T-cell (primary cell): Measurements from ENCODE around the gene CIP2A. TPM values are rescaled to one million over a fixed set of nuclear protein-coding genes. Genes with fewer than 3 reads are reported as not detected.

Experiments
- ATAC-seq, 4 experiments: fragments of 200-7000 bp in 3 of 4; fragments of 150-1000 bp in 1 of 4; cut with Tn5 transposase; replicated peaks in 1 of 4; 1 replicate in 3 of 4; 2 replicates in 1 of 4; pipeline ENCODE4 v1.10.0; 2021; ENCODE audit warnings: moderate library complexity in 3 of 4, mild to moderate bottlenecking in 2 of 4, moderate number of reproducible peaks in 1 of 4
- CTCF ChIA-PET, 2 donors: fragments of 300-600 bp; sonication (Branson Sonifier 250); formaldehyde crosslinking; loops; one replicate each; lab custom pipeline; 2022; ENCODE audit warnings: antibody characterized with exemption in 2 of 2; lab: Charles Lee
- POLR2A ChIA-PET, 2 donors: fragments of 300-600 bp; sonication (Branson Sonifier 250); formaldehyde crosslinking; loops; one replicate each; lab custom pipeline; 2022; ENCODE audit warnings: antibody characterized with exemption in 2 of 2; lab: Charles Lee
- DNase-seq, 35 experiments: peaks; one replicate each; pipeline versions ENCODE4 v3.0.0 to v3.0.0-alpha.2; 2013 to 2023
- H3K27ac ChIP-seq: one replicate; pipeline ENCODE4 v1.5.1; 2013; ENCODE audit warnings: low read length
- H3K27me3 ChIP-seq, 2 experiments: replicated peaks in 1 of 2; 1 replicate in 1 of 2; 2 replicates in 1 of 2; pipeline versions ENCODE4 v1.6.1 to v1.7.0; 2013; ENCODE audit warnings: low read length in 1 of 2, mixed read lengths in 1 of 2; ENCODE audit not compliant: control insufficient read depth in 2 of 2, insufficient read depth in 2 of 2; ENCODE audit errors: extremely low read depth in 1 of 2
- H3K36me3 ChIP-seq, 2 donors: 1 replicate in 1 of 2; 2 replicates in 1 of 2; pipeline versions ENCODE4 v1.6.1 to v1.7.0; 2013; ENCODE audit warnings: low read length in 1 of 2; ENCODE audit not compliant: control insufficient read depth in 2 of 2, insufficient read depth in 1 of 2; ENCODE audit errors: extremely low read depth in 1 of 2
- H3K4me1 ChIP-seq, 2 experiments: 1 replicate in 1 of 2; 2 replicates in 1 of 2; pipeline versions ENCODE4 v1.6.1 to v1.7.0; 2013; ENCODE audit warnings: low read length in 2 of 2, mixed read lengths in 1 of 2; ENCODE audit not compliant: insufficient read depth in 2 of 2, control insufficient read depth in 1 of 2; ENCODE audit errors: extremely low read depth in 1 of 2
- H3K4me3 ChIP-seq, 2 donors: 1 replicate in 1 of 2; 2 replicates in 1 of 2; pipeline versions ENCODE4 v1.5.1 to v1.7.0; 2013; ENCODE audit warnings: mild to moderate bottlenecking in 2 of 2, low read length in 1 of 2, moderate library complexity in 1 of 2; ENCODE audit not compliant: control insufficient read depth in 1 of 2; ENCODE audit errors: extremely low read depth in 1 of 2
- H3K9me3 ChIP-seq: 2 replicates; pipeline ENCODE4 v1.7.0; 2013
- H3K27ac Mint-ChIP-seq, 2 donors: one replicate each; pipeline ENCODE4 v1.8.0; 2020 to 2021; ENCODE audit warnings: mild to moderate bottlenecking in 2 of 2, mixed read lengths in 2 of 2
- H3K27me3 Mint-ChIP-seq, 2 donors: one replicate each; pipeline ENCODE4 v1.8.0; 2021 to 2022; ENCODE audit warnings: mixed read lengths in 2 of 2
- H3K36me3 Mint-ChIP-seq: one replicate; pipeline ENCODE4 v1.8.0; 2021; ENCODE audit warnings: mixed read lengths
- H3K4me1 Mint-ChIP-seq, 3 donors: one replicate each; pipeline ENCODE4 v1.8.0; 2020 to 2022; ENCODE audit warnings: mixed read lengths in 3 of 3, mild to moderate bottlenecking in 1 of 3
- H3K4me3 Mint-ChIP-seq, 3 donors: one replicate each; pipeline ENCODE4 v1.8.0; 2020 to 2022; ENCODE audit warnings: mild to moderate bottlenecking in 3 of 3, mixed read lengths in 3 of 3, moderate library complexity in 3 of 3
- H3K9me3 Mint-ChIP-seq, 3 donors: one replicate each; pipeline ENCODE4 v1.8.0; 2020 to 2022; ENCODE audit warnings: mixed read lengths in 3 of 3
- WGBS: methylation state at CpG from one replicate; pipeline ENCODE4 v1.1.5; 2013; ENCODE audit warnings: missing lambda C conversion rate; ENCODE audit not compliant: insufficient coverage; 5-methylcytosine and 5-hydroxymethylcytosine counted together
- total RNA-seq, 35 experiments: library from RNA in 6 of 35; stranded (reverse) in 6 of 35; fragments of 120-200 nt in 1 of 35; gene quantifications; one replicate each; pipeline versions ENCODE4 v1.2.1 to v1.2.4 and lab custom pipeline; 2013 to 2026

CIP2A gene
- total RNA-seq, 5 donors from 2014 or later (not counting 1 experiment from before 2014, with no cell fraction given), result 2.5 to 5.1 (median 4.5) TPM

DNA sequence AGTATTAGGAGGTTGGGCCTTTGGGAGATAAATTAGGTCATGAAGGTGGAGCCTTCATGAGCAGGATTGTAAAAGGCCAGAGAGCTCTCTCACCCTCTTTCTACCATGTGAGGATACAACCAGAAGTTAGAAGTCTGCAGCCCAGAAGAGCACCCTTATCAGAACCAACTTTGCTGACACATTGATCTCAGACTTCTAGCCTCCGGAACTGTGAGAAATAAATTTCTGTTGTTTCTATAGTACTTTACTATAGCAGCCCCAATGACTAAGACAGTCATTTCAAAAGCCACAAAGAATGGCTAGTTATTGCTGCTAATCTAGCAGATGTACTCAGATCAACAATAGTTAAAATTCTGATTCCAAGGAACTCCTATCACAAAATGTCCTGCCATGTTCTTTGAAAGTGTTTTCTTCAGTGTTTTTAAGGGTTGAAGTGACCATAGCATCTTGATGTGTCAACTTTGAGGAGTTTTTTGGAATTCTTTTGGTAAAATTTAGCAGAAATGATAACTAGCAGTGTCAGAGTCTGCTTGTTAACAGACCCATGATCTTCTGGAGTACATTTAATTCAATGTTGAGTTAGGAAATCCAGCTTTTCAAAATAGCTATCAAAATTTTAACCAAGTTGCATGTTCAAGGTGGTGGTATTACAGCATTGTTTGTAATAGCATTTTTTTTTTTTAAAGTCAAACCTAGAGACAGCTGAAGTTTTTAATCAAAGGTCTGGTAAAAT lies 10.6 kb upstream of the CIP2A start:
- DNase-seq (no peak), ATAC-seq (no peak)
- H3K4me1 Mint-ChIP-seq, result peaks cover 35 to 62% (median 51%) of the 10 kb centered on the region in 3 donors
- no peak overlapping the region for H3K27ac ChIP-seq
- no peaks in the 10 kb centered on the region for H3K27me3 ChIP-seq
- WGBS, result no CpG with 5 or more reads among the region's 1 CpG
- peak overlapping the region; percentile 2 to 22 for H3K27ac Mint-ChIP-seq
- ChIA-PET CTCF (interaction anchor here (0.6 to 1.5 kb wide), 4 partner anchors 111 to 333 kb away, joined by 3 read pairs; no protein-coding TSS in a partner anchor), POLR2A (interaction anchor here in 1 of 2 donors (0.7 to 0.9 kb wide), 2 partner anchors 10 kb away, joined by 3 to 5 read pairs; partner anchors contain the start of genes CIP2A and DZIP3)
- H3K4me3 Mint-ChIP-seq, result no peak overlapping the region
- H3K36me3 ChIP-seq, result no peaks in the 10 kb centered on the region
- peaks cover 9 to 21% of the 10 kb centered on the region in 2 experiments for H3K4me1 ChIP-seq
- no peaks in the 10 kb centered on the region for H3K9me3 Mint-ChIP-seq
- H3K27me3 Mint-ChIP-seq, result no peaks in the 10 kb centered on the region
- no peaks in the 10 kb centered on the region for H3K9me3 ChIP-seq
- H3K4me3 ChIP-seq, result no peak overlapping the region
- no peaks in the 10 kb centered on the region for H3K36me3 Mint-ChIP-seq

DNA sequence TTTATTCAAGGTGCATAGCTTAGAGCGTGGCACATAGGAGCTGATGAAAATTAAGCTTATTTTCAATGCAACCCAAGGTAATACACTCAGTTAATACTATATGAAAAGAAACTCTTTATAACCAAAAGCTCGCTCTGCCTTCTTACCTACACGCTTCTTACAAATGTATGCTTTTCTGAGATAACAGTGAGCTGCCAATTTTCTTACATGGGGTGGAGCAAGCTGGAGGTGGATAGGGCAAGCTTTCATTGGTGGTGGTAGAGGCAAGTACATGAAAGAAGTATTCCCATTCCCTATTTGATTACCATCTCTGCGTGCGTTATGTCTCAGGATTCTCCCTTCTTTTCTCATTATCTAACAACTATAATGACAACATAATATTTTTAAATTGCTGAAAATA lies 9.1 kb upstream of the CIP2A start:
- H3K4me3 ChIP-seq, result no peak overlapping the region
- no peaks in the 10 kb centered on the region for H3K9me3 Mint-ChIP-seq
- no peaks in the 10 kb centered on the region for H3K27me3 Mint-ChIP-seq
- no peak overlapping the region for H3K27ac ChIP-seq
- H3K4me1 ChIP-seq, result peaks cover 4 to 9% of the 10 kb centered on the region in 2 experiments
- ATAC-seq (no peak), DNase-seq (no peak)
- no peak overlapping the region for H3K4me3 Mint-ChIP-seq
- no peaks in the 10 kb centered on the region for H3K36me3 ChIP-seq
- no CpG with 5 or more reads among the region's 5 CpGs for WGBS
- no peaks in the 10 kb centered on the region for H3K9me3 ChIP-seq
- no peaks in the 10 kb centered on the region for H3K27me3 ChIP-seq
- no peak overlapping the region for H3K27ac Mint-ChIP-seq
- no peaks in the 10 kb centered on the region for H3K36me3 Mint-ChIP-seq
- ChIA-PET CTCF (interaction anchor here in 1 of 2 donors (0.6 kb wide), 1 partner anchor 318 kb away, joined by 3 read pairs; no protein-coding TSS in a partner anchor), POLR2A (interaction anchor here (1.0 to 1.4 kb wide), 3 partner anchors 9 to 24 kb away, joined by 3 to 5 read pairs (median 3); partner anchors contain the start of genes CIP2A (in 2 of the 2) and DZIP3 (in 2 of the 2))
- H3K4me1 Mint-ChIP-seq, result peaks cover 20 to 47% (median 36%) of the 10 kb centered on the region in 3 donors

DNA sequence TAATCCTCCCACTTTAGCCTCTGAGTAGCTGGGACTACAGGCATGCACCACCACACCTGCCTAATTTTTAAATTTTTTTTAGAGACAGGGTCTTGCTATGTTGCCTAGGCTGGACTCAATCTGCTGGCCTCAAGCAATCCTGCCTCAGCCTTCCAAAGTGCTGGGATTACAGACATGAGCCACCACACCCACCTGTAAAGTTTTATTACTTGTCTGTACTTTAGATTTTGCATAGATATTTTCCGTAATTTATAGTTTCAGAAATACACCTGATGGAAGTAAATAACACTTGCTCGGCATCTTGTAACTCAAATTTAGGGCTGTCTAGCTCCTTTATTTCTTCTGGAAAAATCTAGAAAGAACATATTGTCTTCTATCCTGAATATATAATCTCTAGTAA lies 6.1 kb upstream of the CIP2A start:
- Histone ChIP-seq H3K9me3 (no peaks in the 10 kb centered on the region), H3K36me3 (no peaks in the 10 kb centered on the region), H3K4me3 (no peak overlapping the region), H3K4me1 (peaks cover 0 to 9% of the 10 kb centered on the region in 2 experiments), H3K27me3 (no peaks in the 10 kb centered on the region), H3K27ac (no peak overlapping the region)
- Mint-ChIP-seq H3K4me3 (no peak overlapping the region), H3K36me3 (no peaks in the 10 kb centered on the region), H3K27me3 (no peaks in the 10 kb centered on the region), H3K9me3 (no peaks in the 10 kb centered on the region), H3K4me1 (peaks cover 21 to 40% (median 30%) of the 10 kb centered on the region in 3 donors), H3K27ac (no peak overlapping the region)
- no peak for DNase-seq
- ATAC-seq, result no peak
- ChIA-PET POLR2A (interaction anchor here in 1 of 2 donors (1.2 kb wide), 1 partner anchor 221 kb away, joined by 3 read pairs; no protein-coding TSS in a partner anchor), CTCF (interaction anchor here in 1 of 2 donors (1.1 kb wide), 1 partner anchor 11 kb away, joined by 3 read pairs; no protein-coding TSS in a partner anchor)
- WGBS, result no CpG with 5 or more reads among the region's 2 CpGs

DNA sequence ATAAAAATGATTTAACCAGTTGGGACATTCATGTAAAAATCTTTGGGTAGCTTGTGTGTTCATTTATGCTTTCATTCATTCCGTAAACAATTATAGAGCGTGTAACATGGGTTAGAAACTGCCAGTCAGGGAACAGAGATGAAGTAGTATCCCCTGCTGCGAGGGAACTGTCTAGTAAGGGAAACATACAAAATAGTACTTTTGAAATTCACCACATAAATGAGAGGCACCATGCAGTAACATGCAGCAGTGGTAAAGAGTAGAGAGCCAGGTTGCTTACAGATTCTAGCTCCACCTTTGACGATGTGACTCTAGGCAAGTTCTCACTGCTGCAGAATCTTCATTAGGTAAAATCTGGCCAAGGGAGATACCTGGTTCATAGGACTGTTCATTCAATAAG lies 1.2 kb upstream of the CIP2A start:
- ATAC-seq, result peak in 2 of 4 experiments; percentile 13 to 37
- DNase-seq, result peak in 7 of 35 experiments; percentile 10 to 51 (median 19)

DNA sequence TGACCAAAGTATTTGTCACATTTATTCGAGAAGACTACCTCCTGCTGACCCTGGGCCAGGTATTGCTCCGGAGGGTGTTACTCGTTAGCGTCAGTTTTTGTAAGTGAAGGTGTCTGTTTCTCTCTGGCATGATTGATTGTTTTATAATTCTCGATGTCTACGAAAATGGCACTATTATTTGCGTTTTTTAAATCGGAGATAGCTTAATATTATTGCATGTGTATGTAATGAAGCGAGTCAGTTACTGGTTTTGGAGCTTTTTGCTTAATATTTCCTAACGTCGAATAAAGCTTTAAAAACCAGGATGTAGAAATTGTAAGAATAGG lies 723 bp upstream of the CIP2A start:
- ChIA-PET POLR2A (interaction anchor here (0.5 to 2.9 kb wide), 11 partner anchors 8 to 1065 kb away, joined by 3 to 53 read pairs (median 5); partner anchors contain the start of gene TRAT1 (in 1 of the 2)), CTCF (interaction anchor here (0.7 to 3.2 kb wide), 12 partner anchors 8 to 662 kb away, joined by 3 to 39 read pairs (median 3); no protein-coding TSS in a partner anchor)
- peaks cover 3% of the 10 kb centered on the region for H3K36me3 Mint-ChIP-seq
- peaks cover 3 to 15% of the 10 kb centered on the region in 2 experiments for H3K4me1 ChIP-seq
- H3K4me3 ChIP-seq, result peak overlapping the region; percentile 69 to 84
- peak overlapping the region; percentile 96 for H3K27ac ChIP-seq
- WGBS, result 2% methylated on average over 6 of the region's 11 CpGs
- ATAC-seq (no peak), DNase-seq (no peak)
- no peaks in the 10 kb centered on the region for H3K36me3 ChIP-seq
- no peaks in the 10 kb centered on the region for H3K9me3 ChIP-seq
- H3K27ac Mint-ChIP-seq, result peak overlapping the region; percentile 98
- H3K27me3 Mint-ChIP-seq, result no peaks in the 10 kb centered on the region
- peak overlapping the region; percentile 94 to 99 (median 95) for H3K4me3 Mint-ChIP-seq
- H3K9me3 Mint-ChIP-seq, result no peaks in the 10 kb centered on the region
- peaks cover 31 to 40% (median 35%) of the 10 kb centered on the region in 3 donors for H3K4me1 Mint-ChIP-seq
- no peaks in the 10 kb centered on the region for H3K27me3 ChIP-seq

More for the DNA sequence above, 1.2 kb upstream of the CIP2A start:
- Mint-ChIP-seq H3K9me3 (no peaks in the 10 kb centered on the region), H3K27me3 (no peaks in the 10 kb centered on the region), H3K4me1 (peaks cover 31 to 40% (median 35%) of the 10 kb centered on the region in 3 donors), H3K36me3 (no peaks in the 10 kb centered on the region), H3K4me3 (peak overlapping the region; percentile 94 to 99 (median 95)), H3K27ac (peak overlapping the region; percentile 98)
- POLR2A ChIA-PET, result interaction anchor here (0.5 to 2.9 kb wide), 6 partner anchors 9 to 358 kb away, joined by 4 to 53 read pairs (median 6); no protein-coding TSS in a partner anchor
- H3K27ac ChIP-seq, result peak overlapping the region; percentile 96
- CTCF ChIA-PET, result interaction anchor here (0.9 to 3.2 kb wide), 10 partner anchors 11 to 663 kb away, joined by 3 to 39 read pairs (median 3); no protein-coding TSS in a partner anchor
- H3K4me3 ChIP-seq, result peak overlapping the region; percentile 69 to 84
- H3K4me1 ChIP-seq, result peaks cover 3 to 15% of the 10 kb centered on the region in 2 experiments
- no peaks in the 10 kb centered on the region for H3K9me3 ChIP-seq
- no peaks in the 10 kb centered on the region for H3K36me3 ChIP-seq
- WGBS, result 11% methylated on average over 1 of the region's 4 CpGs
- H3K27me3 ChIP-seq, result no peaks in the 10 kb centered on the region

DNA sequence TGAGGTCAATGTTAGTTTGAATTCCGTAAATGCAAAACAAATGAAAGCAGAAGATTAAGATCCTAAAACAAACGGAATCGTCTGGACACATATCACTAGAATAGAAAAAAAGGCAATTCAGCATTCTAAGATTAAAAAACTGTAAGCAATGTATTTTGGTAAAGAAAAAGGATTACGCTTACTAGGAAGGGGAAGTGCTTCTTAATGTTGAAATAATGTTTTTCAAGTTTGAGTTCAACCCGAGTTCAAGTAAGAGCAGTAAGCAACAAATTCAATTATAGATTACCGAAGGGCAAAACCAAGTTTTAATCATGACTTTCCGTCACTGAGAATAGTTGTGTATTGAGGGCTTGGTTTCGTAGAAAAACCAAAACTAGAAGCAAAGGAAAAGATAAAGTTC lies 637 bp downstream of the CIP2A start:
- POLR2A ChIA-PET, result interaction anchor here (0.6 to 2.9 kb wide), 7 partner anchors 10 to 443 kb away, joined by 3 to 53 read pairs (median 4); no protein-coding TSS in a partner anchor
- no peaks in the 10 kb centered on the region for H3K36me3 ChIP-seq
- Mint-ChIP-seq H3K4me3 (peak overlapping the region; percentile 94 to 99 (median 95)), H3K36me3 (peaks cover 3% of the 10 kb centered on the region), H3K27me3 (no peaks in the 10 kb centered on the region), H3K9me3 (no peaks in the 10 kb centered on the region), H3K27ac (peak overlapping the region; percentile 98), H3K4me1 (peaks cover 31 to 40% (median 35%) of the 10 kb centered on the region in 3 donors)
- H3K4me1 ChIP-seq, result peaks cover 3 to 15% of the 10 kb centered on the region in 2 experiments
- no peak for ATAC-seq
- CTCF ChIA-PET, result interaction anchor here (0.6 to 3.2 kb wide), 9 partner anchors 14 to 327 kb away, joined by 3 to 39 read pairs (median 4); no protein-coding TSS in a partner anchor
- peak overlapping the region; percentile 96 for H3K27ac ChIP-seq
- no peak for DNase-seq
- H3K9me3 ChIP-seq, result no peaks in the 10 kb centered on the region
- no peaks in the 10 kb centered on the region for H3K27me3 ChIP-seq
- WGBS, result 0% methylated on average over 1 of the region's 8 CpGs
- H3K4me3 ChIP-seq, result peak overlapping the region; percentile 69 to 84
